GM19239 (cell line): ENCODE results near the gene IRF4.

ENCODE experiments used
- DNase-seq: peaks from one replicate; pipeline ENCODE4 v3.0.0; 2011; ENCODE audit warnings: low spot score; ENCODE audit not compliant: insufficient read length
- FAIRE-seq: peaks from 2 replicates; lab custom pipeline; 2011; peaks lifted over from hg19 to GRCh38; lab: Jason Lieb, UNC

Gene IRF4

GRCh38 chr6:391559-392440, at the start of gene IRF4:
TSS of gene IRF4 (plus strand) at chr6:391752. CDS start at chr6:393153, 1,401 bp downstream.
- DNase-seq: peak; percentile 80
- FAIRE-seq: peak; percentile 90

GRCh38 chr6:341914-342831, 49.4 kb upstream of the IRF4 start:
- DNase-seq (no peak), FAIRE-seq (peak; percentile 88)

DNA sequence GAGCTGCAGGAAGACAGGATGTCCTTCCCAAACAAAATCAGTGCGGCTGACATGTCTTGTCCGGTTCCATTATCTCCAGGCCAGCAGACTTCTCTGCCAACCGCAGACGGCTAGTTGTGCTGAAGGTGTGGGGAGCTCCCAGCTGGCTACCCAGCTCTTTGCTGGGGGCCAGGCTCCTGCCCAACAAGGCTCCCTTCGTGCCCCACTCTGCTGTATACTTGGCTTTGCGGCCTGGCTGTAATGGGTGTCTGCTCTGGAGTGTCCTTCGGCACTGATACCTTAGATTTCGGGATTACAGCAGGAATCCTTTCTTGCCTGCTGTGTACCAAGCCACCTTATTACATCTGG, 48.7 kb upstream of the IRF4 start:
- FAIRE-seq: no peak
- DNase-seq: no peak

GRCh38 chr6:343226-343935, 48.2 kb upstream of the IRF4 start:
- FAIRE-seq: no peak

GRCh38 chr6:343960-344815, 47.4 kb upstream of the IRF4 start:
- no peak for FAIRE-seq
- no peak for DNase-seq

More at GRCh38 chr6:343226-343935, 48.2 kb upstream of the IRF4 start:
- no peak for DNase-seq

DNA sequence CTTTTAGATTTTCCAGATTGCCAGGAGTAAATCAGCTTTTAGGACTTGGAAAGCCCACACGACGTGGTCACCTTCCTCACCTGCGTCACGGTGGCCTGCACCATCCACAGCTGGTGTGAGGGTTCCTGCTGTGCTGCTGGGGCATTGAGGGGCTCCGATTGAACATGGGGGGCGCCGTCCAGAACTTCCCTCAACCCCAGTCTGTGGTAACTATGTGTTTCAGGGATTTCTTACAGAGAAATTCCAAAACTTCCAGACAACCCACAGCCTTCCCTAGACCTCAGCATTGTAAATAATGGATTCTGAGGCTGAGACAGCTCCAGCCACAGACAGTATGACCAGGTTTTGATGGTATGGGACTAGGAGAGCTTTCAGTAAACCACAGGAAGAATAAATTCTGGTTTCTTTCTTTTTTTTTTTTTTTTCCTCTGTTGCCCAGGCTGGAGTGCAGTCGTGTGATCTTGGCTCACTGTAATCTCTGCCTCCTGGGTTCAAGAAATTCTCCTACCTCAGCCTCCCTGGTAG, 46.7 kb upstream of the IRF4 start:
- no peak for FAIRE-seq

GRCh38 chr6:345747-346385, 45.7 kb upstream of the IRF4 start:
- peak; percentile 39 for FAIRE-seq
- no peak for DNase-seq

More for the DNA sequence above, 46.7 kb upstream of the IRF4 start:
- no peak for DNase-seq

DNA sequence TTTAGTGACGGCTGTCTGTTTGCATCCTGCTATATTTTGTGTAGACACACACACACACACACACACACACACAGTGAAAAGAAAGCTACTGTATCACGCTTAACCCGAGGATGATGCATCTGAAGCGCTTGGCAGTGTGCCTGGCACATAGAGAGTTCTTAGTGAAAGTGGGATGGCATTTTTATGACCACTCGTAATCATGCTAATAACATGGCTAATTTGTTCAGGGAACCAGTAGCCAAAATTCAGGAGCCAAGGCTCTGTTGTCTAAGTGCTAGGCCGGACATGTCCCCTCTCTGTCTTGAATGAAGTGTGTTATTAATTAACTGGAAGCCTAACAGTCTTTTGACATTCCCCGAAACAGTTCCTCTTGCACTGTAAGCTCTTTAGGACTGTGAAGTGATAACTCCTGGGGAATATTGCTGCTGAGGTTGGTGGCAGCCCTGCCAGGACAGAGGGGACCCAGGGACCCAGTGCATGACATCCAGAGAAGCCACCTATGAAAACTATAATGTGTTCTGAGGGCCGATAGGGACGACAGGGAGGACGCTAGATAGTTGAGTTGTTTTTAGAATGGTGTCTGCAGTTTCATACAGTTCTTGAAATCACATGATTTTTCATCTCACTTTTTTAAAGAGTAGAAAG, 45.0 kb upstream of the IRF4 start:
- DNase-seq: no peak
- FAIRE-seq: no peak

DNA sequence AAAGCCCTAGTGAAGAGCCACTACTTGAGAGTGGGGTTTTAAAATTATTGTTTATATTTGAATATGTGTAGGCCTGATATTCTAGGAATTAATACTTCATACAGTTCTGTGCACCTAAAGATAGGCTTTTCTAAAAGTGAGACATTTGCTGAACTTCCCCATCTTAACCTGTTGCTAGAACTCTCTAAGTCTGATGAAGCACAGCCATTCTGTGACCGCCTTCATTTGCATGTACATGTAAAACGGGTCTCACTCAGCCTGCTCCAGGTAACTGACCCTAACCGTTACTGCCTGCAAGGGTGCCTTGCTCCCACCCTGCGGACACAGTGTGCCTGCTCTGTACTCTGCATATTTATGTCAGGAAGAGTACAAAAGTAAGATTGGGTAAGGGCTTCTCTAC, 44.3 kb upstream of the IRF4 start:
- FAIRE-seq (peak; percentile 97), DNase-seq (no peak)

DNA sequence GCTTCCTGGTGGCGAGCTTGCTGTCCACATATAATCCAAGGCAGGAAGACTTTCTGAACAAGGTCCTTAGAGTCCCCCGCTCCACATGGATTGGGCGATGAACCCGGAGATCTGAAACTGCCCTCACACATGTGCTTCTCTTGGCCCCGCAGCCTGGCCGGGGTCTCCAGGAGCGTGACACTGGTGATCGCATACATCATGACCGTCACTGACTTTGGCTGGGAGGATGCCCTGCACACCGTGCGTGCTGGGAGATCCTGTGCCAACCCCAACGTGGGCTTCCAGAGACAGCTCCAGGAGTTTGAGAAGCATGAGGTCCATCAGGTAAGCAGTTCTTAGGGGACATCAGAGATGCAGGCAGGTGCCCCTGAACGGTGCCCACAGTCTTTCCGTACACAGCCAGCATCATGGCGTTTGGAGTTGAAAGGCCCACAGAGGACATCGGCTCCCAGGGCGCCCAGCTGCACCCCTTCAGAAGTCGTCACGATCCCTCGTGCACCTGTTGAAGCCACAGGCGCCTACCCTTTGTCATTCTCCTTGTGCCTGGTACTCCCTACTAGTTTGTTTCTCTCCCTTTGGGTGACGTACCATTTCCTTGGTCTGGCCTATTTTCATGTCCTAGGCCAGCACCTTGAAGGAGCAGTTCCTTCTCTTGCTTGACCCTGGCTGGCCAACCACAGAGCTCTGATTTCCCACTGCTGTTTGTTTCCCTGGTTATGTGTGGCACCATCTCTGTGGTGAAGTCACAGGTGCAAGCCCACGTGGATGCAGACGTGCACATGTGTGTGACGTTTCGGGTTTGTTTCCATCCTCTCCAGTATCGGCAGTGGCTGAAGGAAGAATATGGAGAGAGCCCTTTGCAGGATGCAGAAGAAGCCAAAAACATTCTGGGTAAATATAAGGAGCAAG, 43.3 kb upstream of the IRF4 start:
- FAIRE-seq: no peak
- DNase-seq: no peak

GRCh38 chr6:348860-349396, 42.6 kb upstream of the IRF4 start:
- no peak for DNase-seq
- FAIRE-seq: no peak

DNA sequence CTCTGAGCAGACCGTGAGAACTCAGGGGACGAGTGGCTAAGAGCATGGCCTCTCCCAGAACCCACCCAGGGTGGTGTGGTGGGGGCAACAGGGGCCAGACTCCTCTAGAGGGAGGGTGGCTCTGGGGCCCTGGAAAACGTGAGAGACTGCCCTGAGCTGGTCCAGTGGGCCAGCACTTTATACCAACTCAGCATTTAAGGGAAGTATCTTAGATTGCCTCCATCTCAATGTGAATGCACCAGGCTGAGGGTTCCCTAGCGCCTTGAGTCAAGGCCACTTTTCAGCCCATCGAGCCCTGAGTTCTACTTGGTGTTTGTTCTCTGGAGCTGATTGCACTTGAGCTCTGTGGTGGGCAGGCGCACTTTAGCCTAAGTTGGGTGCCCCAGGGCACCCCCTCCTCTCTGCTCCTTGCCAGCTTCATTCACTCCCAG, 42.0 kb upstream of the IRF4 start:
- DNase-seq (no peak), FAIRE-seq (no peak)

DNA sequence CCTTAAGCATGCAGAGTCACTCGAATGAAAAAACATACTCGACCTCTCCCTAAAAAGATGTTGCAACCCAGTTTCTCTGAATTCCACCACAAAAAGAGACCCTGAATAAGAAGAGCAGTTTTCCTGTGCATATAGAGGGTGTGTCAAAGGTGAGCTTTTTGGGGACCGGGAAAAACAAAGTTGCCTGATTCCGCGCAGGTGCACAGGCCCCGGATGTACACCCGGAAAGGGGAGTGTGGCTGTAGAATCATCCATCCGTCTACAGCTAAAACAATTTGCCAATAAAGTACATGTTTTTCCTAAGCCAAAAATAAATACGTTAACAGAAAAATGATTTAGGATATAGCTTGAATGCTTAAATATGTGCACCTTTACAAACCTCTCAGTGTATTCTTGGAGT, 41.2 kb upstream of the IRF4 start:
- FAIRE-seq (no peak), DNase-seq (no peak)

GRCh38 chr6:351011-351866, 40.3 kb upstream of the IRF4 start:
- DNase-seq: no peak

GRCh38 chr6:351867-352289, 39.7 kb upstream of the IRF4 start:
- FAIRE-seq: no peak
- no peak for DNase-seq

More at GRCh38 chr6:351011-351866, 40.3 kb upstream of the IRF4 start:
- FAIRE-seq: no peak

DNA sequence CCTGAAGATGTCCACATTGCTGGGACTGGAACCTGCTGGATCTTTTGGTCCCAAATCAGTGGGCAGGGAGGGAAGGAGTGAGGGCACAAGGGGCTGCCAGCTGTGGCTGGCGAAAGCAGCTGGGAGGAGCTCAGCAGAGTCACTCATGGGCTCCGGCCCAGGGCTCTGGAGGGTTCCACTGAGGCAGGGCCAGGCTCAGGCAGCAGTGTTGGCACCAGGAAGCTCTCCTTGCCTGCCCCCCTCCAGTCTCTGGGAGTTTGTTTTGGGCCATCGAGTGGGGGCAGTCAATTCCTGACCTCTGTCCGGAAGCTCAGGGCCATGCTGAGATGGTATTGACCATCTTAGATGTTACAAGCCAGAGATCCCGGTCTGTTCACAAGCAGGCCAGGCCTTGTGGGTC, 39.1 kb upstream of the IRF4 start:
- DNase-seq (no peak), FAIRE-seq (no peak)
